ENCODE measurements around the gene PSMA1.

DNA sequence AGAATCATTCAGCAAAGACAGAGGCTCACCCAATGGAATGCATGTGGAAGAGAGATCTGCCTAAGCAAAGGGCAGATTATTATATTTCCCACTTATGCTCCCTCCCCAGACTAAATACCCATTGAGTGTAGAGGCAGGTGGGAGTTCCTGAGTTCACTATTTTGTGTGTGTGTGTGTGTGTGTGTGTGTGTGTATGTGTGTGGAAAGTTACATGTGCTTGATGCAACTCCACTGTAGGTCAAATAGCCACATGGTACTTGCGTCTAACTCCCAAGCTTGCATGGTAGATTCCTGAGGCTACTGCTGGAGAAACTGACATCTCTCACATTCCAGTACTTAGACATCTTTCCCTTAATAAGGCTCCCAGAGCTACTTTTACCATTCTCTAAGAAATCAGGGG lies 17.2 kb downstream of the PSMA1 start:
- TF ChIP-seq GATA3 (IDR thresholded peaks at IDR 0.05; ENCODE audit: low read depth, low read length), result no peak
- no peak for TF ChIP-seq GATA2 (IDR thresholded peaks at IDR 0.05; ENCODE audit: low read depth, low read length)

Data from SH-SY5Y (cell line).